K562 (cell line): ENCODE data around the gene RNF121. TPM values are rescaled to one million over a fixed set of nuclear protein-coding genes. Genes with fewer than 3 reads are reported as not detected.

Experiments used
- ATAC-seq: fragments of 200-7000 bp; cut with Tn5 transposase; 3 replicates; pipeline ENCODE4 v1.9.1; 2020; ENCODE audit warnings: moderate library complexity
- BruUV-seq: library from RNA; stranded (reverse); fragments of 400-500 nt; replicated peaks from 2 replicates; lab custom pipeline; 2021; lab: Mats Ljungman, UMichigan
- CTCF ChIA-PET: fragments of 300-600 bp; formaldehyde crosslinking; extraction: SDS; loops from one replicate; lab custom pipeline; 2021; ENCODE audit warnings: low intra/inter-chr PET ratio; lab: Yijun Ruan, JAX
- POLR2A ChIA-PET: fragments of 300-600, 350-650 bp; sonication (Branson Sonifier 250); formaldehyde crosslinking; extraction: SDS; loops from one replicate; lab custom pipeline; 2021; ENCODE audit warnings: antibody characterized with exemption, inconsistent platforms; lab: Yijun Ruan, JAX
- DNase-seq, 4 experiments: peaks; one replicate each; pipeline versions ENCODE4 v3.0.0 to v3.0.0-alpha.2; 2011 to 2018; ENCODE audit warnings: low spot score in 3 of 4, mixed read lengths in 3 of 4; ENCODE audit errors: extremely low read depth in 1 of 4
- FAIRE-seq: peaks from 2 replicates; lab custom pipeline; 2011; peaks lifted over from hg19 to GRCh38; lab: Jason Lieb, UNC
- H2AFZ ChIP-seq: 2 replicates; pipeline ENCODE4 v1.6.0; 2011; ENCODE audit warnings: low read depth, low read length, control low read depth, inconsistent platforms
- H3K27ac ChIP-seq: fragments of 200-600 bp; 3 replicates; pipeline ENCODE4 v1.8.0; 2011; ENCODE audit warnings: low read depth, mild to moderate bottlenecking, control low read depth, inconsistent platforms, low read length, moderate library complexity, mixed read lengths; ENCODE audit errors: extremely low read depth
- H3K27me3 ChIP-seq, 2 experiments: fragments of 300-600 bp in 1 of 2; 2 replicates in 1 of 2; 3 replicates in 1 of 2; pipeline versions ENCODE4 v1.6.0 to v1.8.0; 2011; ENCODE audit warnings: inconsistent platforms in 2 of 2, low read length in 2 of 2, mild to moderate bottlenecking in 1 of 2, mixed read lengths in 1 of 2, moderate library complexity in 1 of 2; ENCODE audit not compliant: control insufficient read depth in 2 of 2, insufficient read depth in 2 of 2
- H3K36me3 ChIP-seq: fragments of 300-600 bp; 3 replicates; pipeline ENCODE4 v1.8.0; 2011; ENCODE audit warnings: mild to moderate bottlenecking, low read length, inconsistent platforms; ENCODE audit not compliant: control insufficient read depth, insufficient read depth
- H3K4me1 ChIP-seq, 2 experiments: fragments of 200-600 bp in 1 of 2; replicated peaks in 1 of 2; 2 replicates in 1 of 2; 3 replicates in 1 of 2; pipeline versions ENCODE4 v1.5.1 to v1.8.0; 2011; ENCODE audit warnings: inconsistent platforms in 2 of 2, low read length in 2 of 2, mild to moderate bottlenecking in 1 of 2, mixed read lengths in 1 of 2, moderate library complexity in 1 of 2; ENCODE audit not compliant: control insufficient read depth in 2 of 2, insufficient read depth in 2 of 2
- H3K4me2 ChIP-seq: 2 replicates; pipeline ENCODE4 v1.6.1; 2011; ENCODE audit warnings: low read length, control low read depth, inconsistent platforms, mixed read lengths; ENCODE audit not compliant: insufficient read depth
- H3K4me3 ChIP-seq: fragments of 200-600 bp; sonication (generic), shearing (Covaris generic); 2 replicates; pipeline ENCODE4 v1.5.1; 2016; ENCODE audit warnings: control low read depth, inconsistent platforms
- H3K79me2 ChIP-seq: fragments of 200-600 bp; 3 replicates; pipeline ENCODE4 v1.8.0; 2011; ENCODE audit warnings: low read length, inconsistent platforms; ENCODE audit not compliant: control insufficient read depth, insufficient read depth
- H3K9ac ChIP-seq, 2 experiments: 2 replicates each; pipeline versions ENCODE4 v1.6.0 to v1.6.1; 2011; ENCODE audit warnings: low read depth in 2 of 2, low read length in 2 of 2, control low read depth in 1 of 2, inconsistent platforms in 1 of 2, mild to moderate bottlenecking in 1 of 2, mixed read lengths in 1 of 2; ENCODE audit not compliant: insufficient read depth in 1 of 2
- H3K9me1 ChIP-seq: one replicate; pipeline ENCODE4 v1.6.0; 2011; ENCODE audit warnings: inconsistent platforms, mild to moderate bottlenecking, low read length, moderate library complexity; ENCODE audit not compliant: control insufficient read depth, insufficient read depth
- H3K9me3 ChIP-seq: replicated peaks from 2 replicates; pipeline ENCODE4 v1.5.1; 2011; ENCODE audit warnings: low read depth, low read length, inconsistent platforms; ENCODE audit not compliant: control insufficient read depth, insufficient read depth
- H4K20me1 ChIP-seq: replicated peaks from 2 replicates; pipeline ENCODE4 v1.6.1; 2011; ENCODE audit warnings: low read length, inconsistent platforms, mixed read lengths; ENCODE audit not compliant: control insufficient read depth, insufficient read depth
- AFF4 ChIP-seq: sonication (generic); formaldehyde crosslinking; IDR thresholded peaks from 2 replicates; pipeline ENCODE4 v1.8.0; 2023; ENCODE audit warnings: mild to moderate bottlenecking, missing genetic modification reagents
- CREBBP ChIP-seq: IDR thresholded peaks from one replicate; pipeline ENCODE4 v1.6.1; 2012; ENCODE audit warnings: low read depth, mild to moderate bottlenecking, control low read depth, inconsistent platforms, low read length
- MITF ChIP-seq: IDR thresholded peaks from 2 replicates; pipeline ENCODE4 v1.6.1; 2014; ENCODE audit warnings: antibody characterized with exemption
- ZNF263 ChIP-seq: sonication (generic); formaldehyde crosslinking; IDR thresholded peaks from 2 replicates; pipeline ENCODE4 v1.8.0; 2022; ENCODE audit warnings: mild to moderate bottlenecking, missing genetic modification reagents, borderline replicate concordance
- WGBS: fragments of 100-300 bp; shearing (Covaris generic); methylation state at CpG from one replicate; pipeline ENCODE4 v1.1.6; 2016; ENCODE audit warnings: low coverage, mixed read lengths; ENCODE audit not compliant: insufficient coverage; ENCODE audit errors: missing lambda C conversion rate; 5-methylcytosine and 5-hydroxymethylcytosine counted together
- in situ Hi-C: fragments of 300-500 bp; cut with MboI; formaldehyde crosslinking; loops from 4 replicates; pipeline ENCODE4 v1.15.0; 2018; ENCODE audit warnings: inconsistent platforms, mixed read lengths
- intact Hi-C: fragments of 100-400 bp; cut with micrococcal nuclease; formaldehyde crosslinking; loops from 2 replicates; pipeline ENCODE4 v1.14.2; 2022
- polyA plus RNA-seq, 8 experiments: library from polyadenylated mRNA; depleted of rRNA in 4 of 8; stranded (reverse) in 5 of 8; unstranded in 3 of 8; fragments of >200 nt; fragmentation: Nextera tagmentation in 2 of 8; fragmentation: Illumina TruSeq in 1 of 8; extraction: Ambion mirVana in 2 of 8; extraction: Trizol in 1 of 8; gene quantifications; 2 replicates each; pipeline versions ENCODE4 v1.2.1 to v1.2.3, GENCODE V29; 2011 to 2014; ENCODE audit warnings: inconsistent platforms in 1 of 8, missing spikeins in 1 of 8
- total RNA-seq, 7 experiments: library from RNA; depleted of rRNA in 6 of 7; stranded (reverse); fragments of >200 nt in 6 of 7; fragmentation: Illumina TruSeq in 2 of 7; extraction: Trizol in 2 of 7; gene quantifications; 2 replicates each; pipeline versions ENCODE4 v1.2.1 to v1.2.3, GENCODE V29; 2011 to 2021; ENCODE audit warnings: low replicate concordance in 1 of 7

RNF121 gene
- total and polyA plus RNA-seq, 9 of the 15 experiments (the other 6 are each of a cell fraction or from before 2014, with no cell fraction given), result 8.0 to 63.4 (median 20.5) TPM

- POLR2A ChIA-PET, result interaction anchor here (0.7 to 0.8 kb wide), 2 partner anchors 10 to 241 kb away, joined by 3 to 4 read pairs; no protein-coding TSS in a partner anchor
- Histone ChIP-seq H3K36me3 (peaks cover 96% of the 10 kb centered on the region), H4K20me1 (peaks cover 5% of the 10 kb centered on the region; the same call in 1 of the 2 replicates)
Measured at GRCh38 chr11:72009156-72009555, 80.3 kb downstream of the RNF121 start.

More at GRCh38 chr11:72009156-72009555, 80.3 kb downstream of the RNF121 start:
- FAIRE-seq, result no peak
- in situ Hi-C loops (no loop called here), intact Hi-C loops (no loop called here)
- Histone ChIP-seq H3K79me2 (no peaks in the 10 kb centered on the region), H3K4me3 (no peak overlapping the region), H3K9me1 (no peaks in the 10 kb centered on the region), H3K4me2 (no peak overlapping the region), H3K9me3 (no peaks in the 10 kb centered on the region), H3K4me1 (peaks cover 0 to 11% of the 10 kb centered on the region in 2 experiments; a peak in 3 of 5 replicates), H3K9ac (peak overlapping the region in 1 of 2 experiments; percentile 37; a peak in 1 of 4 replicates), H2AFZ (no peak overlapping the region), H3K27ac (no peak overlapping the region), H3K27me3 (no peaks in the 10 kb centered on the region)
- no TSS peak for BruUV-seq
- CTCF ChIA-PET, result no interaction called here
- WGBS, result 100% methylated on average over 2 of the region's 6 CpGs
- no peak for TF ChIP-seq CREBBP
- no peak for TF ChIP-seq MITF
- TF ChIP-seq AFF4 (CRISPR knock-in tag), result no peak
- TF ChIP-seq ZNF263 (CRISPR knock-in tag), result no peak
- DNase-seq, result no peak
- peak; percentile 7; the same call in 2 of the 3 replicates for ATAC-seq
